Vagina (tissue), 2 donors: ENCODE results near the gene SAYSD1. TPM values are rescaled to one million over a fixed set of nuclear protein-coding genes. Genes with fewer than 3 reads are reported as not detected.
"Not testable (repeated sequence)": the region's sequence is repeated elsewhere in the genome, so short reads cannot be mapped to it uniquely, and the experiment has no call there.

Source experiments
- DNase-seq, 2 donors: peaks; one replicate each; pipeline ENCODE4 v3.0.0-alpha.2; 2017; ENCODE audit errors: extremely low spot score in 2 of 2
- H3K27ac ChIP-seq: fragments of 200-600 bp; sonication (generic); one replicate; pipeline ENCODE4 v1.5.1; 2019
- H3K27me3 ChIP-seq: fragments of 200-600 bp; sonication (generic); one replicate; pipeline ENCODE4 v1.5.1; 2019
- H3K36me3 ChIP-seq, 2 donors: fragments of 200-600 bp; sonication (generic); one replicate each; pipeline ENCODE4 v1.5.1; 2017 to 2019
- H3K4me1 ChIP-seq: fragments of 200-600 bp; sonication (generic); one replicate; pipeline ENCODE4 v1.5.1; 2019
- H3K4me3 ChIP-seq, 2 donors: fragments of 200-600 bp; sonication (generic); 1 replicate in 1 of 2; 2 replicates in 1 of 2; pipeline ENCODE4 v1.5.1; 2016 to 2019
- H3K9me3 ChIP-seq: fragments of 200-600 bp; sonication (generic); one replicate; pipeline ENCODE4 v1.5.1; 2019
- POLR2A ChIP-seq, 2 donors: fragments of 450-650 bp; IDR thresholded peaks; one replicate each; pipeline ENCODE4 v1.6.1; 2017; ENCODE audit warnings: antibody characterized with exemption in 2 of 2, mild to moderate bottlenecking in 2 of 2, moderate library complexity in 2 of 2
- POLR2AphosphoS5 ChIP-seq, 2 donors: sonication (generic); formaldehyde crosslinking; IDR thresholded peaks; one replicate each; pipeline ENCODE4 v1.9.0; 2017; ENCODE audit warnings: antibody characterized with exemption in 2 of 2, mild to moderate bottlenecking in 2 of 2, low read depth in 1 of 2; ENCODE audit not compliant: insufficient read depth in 1 of 2
- intact Hi-C: fragments of 100-400 bp; cut with DNase I; formaldehyde crosslinking; loops from one replicate; pipeline ENCODE4 v1.15.1; 2023
- total RNA-seq: library from RNA; depleted of rRNA; stranded (reverse); fragments of >200 nt; gene quantifications from one replicate; pipeline ENCODE4 v1.2.3, GENCODE V29; 2016
- TF ChIP-seq, protein P1 (sequence below), 3 experiments: fragments of 450-650 bp in 2 of 3; fragments of 200-600 bp in 1 of 3; sonication (generic) in 1 of 3; IDR thresholded peaks; one replicate each; pipeline ENCODE4 v1.5.1; 2017 to 2019; ENCODE audit warnings: antibody characterized with exemption in 3 of 3, mild to moderate bottlenecking in 2 of 3, moderate library complexity in 2 of 3

Gene SAYSD1
- total RNA-seq, 1 donor from 2014 or later = 10.6 TPM

DNA sequence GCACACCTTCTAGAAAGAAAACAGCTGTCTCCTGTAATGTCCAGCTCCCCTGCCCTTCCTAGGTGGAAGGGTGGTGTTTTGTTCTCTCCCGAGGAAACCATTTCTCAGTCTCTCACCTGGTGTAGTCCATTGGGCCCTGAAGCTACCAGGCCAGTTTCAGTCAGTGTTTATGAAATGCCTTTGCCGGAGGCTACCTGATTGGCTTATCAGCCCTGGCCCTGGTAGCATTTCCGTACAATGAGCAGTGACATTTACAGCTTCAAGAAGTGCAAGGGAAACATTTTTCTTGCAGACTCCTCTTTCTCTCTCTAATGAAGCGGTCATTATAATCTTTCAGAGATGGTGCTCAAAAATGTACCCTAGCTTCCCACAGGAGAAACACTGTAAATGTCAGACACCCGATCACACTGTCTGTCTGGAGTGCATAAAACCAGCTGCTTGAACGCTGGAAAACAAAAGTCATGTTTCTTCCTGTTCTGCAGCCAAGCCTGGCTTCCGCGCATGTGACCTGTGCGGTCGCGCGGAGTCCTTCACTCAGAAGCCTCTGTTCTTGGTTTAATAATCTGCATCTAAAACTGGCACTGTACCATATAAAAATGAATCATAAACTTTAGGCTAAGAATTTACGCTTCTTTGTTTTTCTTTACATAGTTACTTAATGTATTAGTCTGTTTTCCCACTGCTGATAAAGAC is 28.4 kb upstream of the SAYSD1 start:
- no peak for DNase-seq
- Histone ChIP-seq H3K36me3 (no peaks in the 10 kb centered on the region), H3K4me1 (peaks cover 8% of the 10 kb centered on the region), H3K4me3 (no peak overlapping the region), H3K27me3 (no peaks in the 10 kb centered on the region), H3K9me3 (no peaks in the 10 kb centered on the region), H3K27ac (no peak overlapping the region)
- no peak for TF ChIP-seq POLR2AphosphoS5 (IDR thresholded peaks at IDR 0.05; ENCODE audit: insufficient read depth in 1 of 2, low read depth in 1 of 2)
- TF ChIP-seq POLR2A (IDR thresholded peaks at IDR 0.05) = no peak
- TF ChIP-seq, protein P1, sequence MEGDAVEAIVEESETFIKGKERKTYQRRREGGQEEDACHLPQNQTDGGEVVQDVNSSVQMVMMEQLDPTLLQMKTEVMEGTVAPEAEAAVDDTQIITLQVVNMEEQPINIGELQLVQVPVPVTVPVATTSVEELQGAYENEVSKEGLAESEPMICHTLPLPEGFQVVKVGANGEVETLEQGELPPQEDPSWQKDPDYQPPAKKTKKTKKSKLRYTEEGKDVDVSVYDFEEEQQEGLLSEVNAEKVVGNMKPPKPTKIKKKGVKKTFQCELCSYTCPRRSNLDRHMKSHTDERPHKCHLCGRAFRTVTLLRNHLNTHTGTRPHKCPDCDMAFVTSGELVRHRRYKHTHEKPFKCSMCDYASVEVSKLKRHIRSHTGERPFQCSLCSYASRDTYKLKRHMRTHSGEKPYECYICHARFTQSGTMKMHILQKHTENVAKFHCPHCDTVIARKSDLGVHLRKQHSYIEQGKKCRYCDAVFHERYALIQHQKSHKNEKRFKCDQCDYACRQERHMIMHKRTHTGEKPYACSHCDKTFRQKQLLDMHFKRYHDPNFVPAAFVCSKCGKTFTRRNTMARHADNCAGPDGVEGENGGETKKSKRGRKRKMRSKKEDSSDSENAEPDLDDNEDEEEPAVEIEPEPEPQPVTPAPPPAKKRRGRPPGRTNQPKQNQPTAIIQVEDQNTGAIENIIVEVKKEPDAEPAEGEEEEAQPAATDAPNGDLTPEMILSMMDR (IDR thresholded peaks at IDR 0.05) = no peak
- intact Hi-C loops = no loop called here

DNA sequence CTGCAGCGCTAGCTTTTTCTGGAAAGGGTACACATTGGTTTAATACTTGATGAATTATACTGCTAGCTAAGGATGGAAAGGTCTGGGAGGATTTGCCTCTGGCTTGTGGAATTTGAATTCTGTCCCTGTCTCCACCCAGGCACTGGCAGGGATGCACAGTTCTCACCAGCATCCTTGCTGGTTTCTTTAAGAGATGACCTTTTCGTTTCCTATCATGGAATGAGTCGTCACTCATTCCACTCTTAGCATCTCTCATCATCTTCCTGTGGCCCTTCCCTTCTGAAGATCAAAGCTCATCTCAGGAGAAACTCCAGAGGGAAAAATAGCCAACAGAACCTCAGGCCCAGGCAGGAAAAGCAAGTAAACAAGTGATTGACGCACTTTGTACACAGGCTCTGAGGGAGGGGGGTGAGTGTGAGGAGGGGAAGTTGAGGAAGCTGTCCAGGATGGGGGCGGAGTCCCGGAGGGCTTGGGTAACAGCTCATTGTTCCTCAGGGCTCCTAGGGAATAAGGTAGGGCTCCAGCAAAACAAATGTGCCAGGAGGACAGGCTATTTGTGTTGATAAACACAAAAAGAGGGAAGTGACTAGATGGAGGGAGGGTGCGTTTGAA is 25.7 kb upstream of the SAYSD1 start:
- Histone ChIP-seq H3K4me1 (peaks cover 8% of the 10 kb centered on the region), H3K36me3 (no peaks in the 10 kb centered on the region), H3K27ac (no peak overlapping the region), H3K4me3 (no peak overlapping the region), H3K9me3 (no peaks in the 10 kb centered on the region), H3K27me3 (no peaks in the 10 kb centered on the region)
- DNase-seq = no peak
- intact Hi-C loops = no loop called here
- TF ChIP-seq, protein P1 (IDR thresholded peaks at IDR 0.05) = no peak
- TF ChIP-seq POLR2AphosphoS5 (IDR thresholded peaks at IDR 0.05; ENCODE audit: insufficient read depth in 1 of 2, low read depth in 1 of 2) = no peak

DNA sequence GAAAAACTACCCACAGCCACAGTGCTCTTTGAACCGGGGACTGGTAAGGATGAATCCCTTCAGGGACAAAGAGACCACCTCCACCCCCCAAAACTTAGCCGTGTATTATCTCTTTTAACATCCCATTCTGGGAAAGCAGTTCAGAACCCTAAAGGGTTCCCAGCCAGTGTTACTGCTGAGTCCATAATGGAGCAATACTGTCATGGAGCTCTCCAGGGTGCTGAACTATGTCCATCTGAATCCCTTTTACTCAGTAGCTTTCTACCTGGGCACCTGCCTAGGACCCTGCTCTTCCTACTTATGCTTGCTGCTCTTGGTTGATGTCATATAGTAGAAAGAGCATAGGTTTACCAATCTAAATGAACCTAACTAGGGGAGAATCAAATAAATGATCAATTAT is 22.3 kb upstream of the SAYSD1 start:
- Histone ChIP-seq H3K27me3 (no peaks in the 10 kb centered on the region), H3K36me3 (no peaks in the 10 kb centered on the region), H3K4me3 (no peak overlapping the region), H3K4me1 (no peaks in the 10 kb centered on the region), H3K27ac (no peak overlapping the region), H3K9me3 (no peaks in the 10 kb centered on the region)
- intact Hi-C loops = no loop called here
- TF ChIP-seq, protein P1 (IDR thresholded peaks at IDR 0.05) = no peak
- TF ChIP-seq POLR2A (IDR thresholded peaks at IDR 0.05) (no peak), POLR2AphosphoS5 (IDR thresholded peaks at IDR 0.05; ENCODE audit: insufficient read depth in 1 of 2, low read depth in 1 of 2) (no peak)
- DNase-seq = no peak

DNA sequence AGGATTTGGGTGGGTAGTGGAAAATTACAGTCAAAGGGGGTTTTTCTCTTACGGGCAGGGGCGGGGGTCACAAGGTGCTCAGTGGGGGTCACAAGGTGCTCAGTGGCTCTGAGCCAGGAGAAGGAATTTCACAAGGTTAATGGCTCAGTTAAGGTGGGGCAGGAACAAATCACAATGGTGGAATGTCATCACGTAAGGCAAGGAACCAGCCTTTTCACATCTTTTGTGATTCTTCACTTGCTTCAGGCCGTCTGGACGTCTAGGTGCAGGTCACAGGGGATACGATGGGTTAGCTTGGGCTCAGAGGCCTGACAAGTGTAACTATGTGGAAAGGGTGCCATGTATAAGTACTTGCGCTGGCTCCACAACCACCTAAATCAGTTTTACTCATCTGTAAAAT is 21.2 kb upstream of the SAYSD1 start:
- intact Hi-C loops, H3K9me3 ChIP-seq: not testable (repeated sequence)

DNA sequence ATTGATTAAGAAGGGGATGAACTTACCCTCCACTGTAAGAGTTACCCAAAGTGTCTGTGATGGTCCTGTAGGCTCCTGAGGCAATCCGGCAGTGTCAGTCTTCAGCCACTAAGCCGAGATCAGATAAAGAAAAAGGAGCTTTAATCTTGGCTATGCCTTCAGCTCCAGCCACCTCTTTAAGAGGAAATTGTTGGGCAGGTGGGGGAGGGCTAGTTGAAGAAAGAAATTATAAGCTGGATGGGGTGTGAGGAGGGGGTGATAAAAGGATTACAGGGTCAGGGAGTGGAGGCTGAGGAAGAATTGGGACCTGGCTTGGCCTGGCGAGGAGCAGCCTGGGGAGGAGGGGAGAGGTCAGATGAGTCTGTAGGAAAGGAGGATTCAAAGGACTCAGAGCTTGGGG is 19.8 kb upstream of the SAYSD1 start:
- H3K4me1 ChIP-seq, DNase-seq, H3K27me3 ChIP-seq, H3K27ac ChIP-seq, H3K4me3 ChIP-seq, H3K9me3 ChIP-seq, intact Hi-C loops, H3K36me3 ChIP-seq: not testable (repeated sequence)

More for the DNA sequence above, 21.2 kb upstream of the SAYSD1 start:
- not testable (repeated sequence) for H3K27ac ChIP-seq, H3K4me3 ChIP-seq, DNase-seq, H3K36me3 ChIP-seq, H3K27me3 ChIP-seq, H3K4me1 ChIP-seq

DNA sequence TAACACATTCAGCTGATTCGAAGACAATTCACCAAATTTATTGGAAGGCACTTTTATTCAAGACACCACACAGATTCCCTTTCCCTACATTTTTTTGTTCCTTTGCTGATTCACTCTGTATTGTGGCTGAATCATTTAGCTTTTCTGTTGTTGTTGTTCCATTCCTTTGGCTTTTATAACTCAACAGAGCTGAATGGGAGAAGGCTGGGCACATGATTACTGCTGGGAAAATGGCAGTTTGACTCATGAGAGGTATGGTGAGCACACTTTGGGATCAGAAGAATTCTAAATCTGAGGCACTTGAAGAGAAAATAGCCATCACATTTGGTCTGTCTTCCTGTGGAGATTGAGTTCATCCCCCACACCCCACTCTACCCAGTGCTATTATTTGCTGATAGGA is 15.7 kb upstream of the SAYSD1 start:
- Histone ChIP-seq H3K27ac (no peak overlapping the region), H3K27me3 (no peaks in the 10 kb centered on the region), H3K4me3 (no peak overlapping the region), H3K4me1 (no peaks in the 10 kb centered on the region), H3K36me3 (no peaks in the 10 kb centered on the region), H3K9me3 (no peaks in the 10 kb centered on the region)
- DNase-seq = no peak
- no peak for TF ChIP-seq POLR2AphosphoS5 (IDR thresholded peaks at IDR 0.05; ENCODE audit: insufficient read depth in 1 of 2, low read depth in 1 of 2)
- no peak for TF ChIP-seq POLR2A (IDR thresholded peaks at IDR 0.05)
- TF ChIP-seq, protein P1 (IDR thresholded peaks at IDR 0.05) = no peak
- intact Hi-C loops = no loop called here
